BE2C (cell line): ENCODE data around the gene TNS2.

ENCODE experiments used
- DNase-seq: peaks from one replicate; pipeline ENCODE4 v3.0.0-alpha.2; 2020
- H3K27me3 ChIP-seq: fragments of 250-450 bp; sonication (Bioruptor Pico); 2 replicates; pipeline ENCODE4 v1.5.1; 2020; ENCODE audit warnings: mild to moderate bottlenecking
- H3K36me3 ChIP-seq: fragments of 250-450 bp; sonication (Bioruptor Pico); 2 replicates; pipeline ENCODE4 v1.5.1; 2020; ENCODE audit warnings: mild to moderate bottlenecking
- H3K4me1 ChIP-seq: fragments of 250-450 bp; sonication (Bioruptor Pico); 2 replicates; pipeline ENCODE4 v1.5.1; 2020
- H3K4me3 ChIP-seq: 2 replicates; pipeline ENCODE4 v1.5.1; 2011; ENCODE audit warnings: low read depth, low read length
- H3K9me3 ChIP-seq: fragments of 250-450 bp; sonication (Bioruptor Pico); 2 replicates; pipeline ENCODE4 v1.5.1; 2020
- TF ChIP-seq, protein P1 (sequence below): IDR thresholded peaks from 2 replicates; pipeline ENCODE4 v1.5.1; 2012; ENCODE audit warnings: mild to moderate bottlenecking, low read depth, low read length

Gene TNS2

DNA sequence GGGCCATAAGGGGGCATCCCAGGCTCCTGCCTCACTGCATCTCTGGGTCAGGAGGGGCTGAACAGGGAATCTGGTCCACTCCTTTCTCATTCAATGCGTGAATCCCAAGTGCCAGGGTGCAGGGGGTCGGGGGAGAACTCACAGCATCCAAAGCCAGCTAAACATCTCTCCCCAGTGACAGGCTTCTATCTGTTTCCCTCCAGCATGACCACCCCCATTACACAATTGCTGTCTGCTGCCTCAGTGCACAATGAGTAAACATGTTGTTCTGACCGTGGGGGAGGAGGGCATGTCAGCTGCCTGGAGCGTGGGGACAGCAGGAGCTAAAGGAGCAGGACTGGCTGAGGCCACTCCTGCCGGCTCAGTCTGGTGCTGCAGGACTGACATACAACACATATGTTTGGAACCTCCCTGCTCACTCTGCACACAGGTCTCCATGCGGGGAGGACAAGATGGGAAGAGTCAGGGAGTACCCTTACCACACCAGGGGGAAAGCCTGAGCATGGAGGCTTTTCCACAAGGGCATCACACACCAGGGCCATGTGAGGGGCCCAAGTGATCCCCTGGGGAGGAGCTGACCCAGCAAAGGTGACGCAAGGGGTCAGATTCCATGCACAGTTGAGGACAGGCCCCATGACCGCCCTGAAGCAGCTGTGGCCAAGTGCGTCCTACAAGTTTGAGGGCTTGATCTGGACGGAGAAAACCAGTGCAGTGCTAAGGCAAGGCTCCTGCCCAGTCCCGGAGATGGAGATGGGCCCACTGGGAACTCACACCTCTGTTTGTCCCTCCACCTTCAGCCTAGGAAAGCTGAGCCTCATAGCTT, 1.4 kb downstream of the TNS2 start:
- no peaks in the 10 kb centered on the region for H3K9me3 ChIP-seq
- no peaks in the 10 kb centered on the region for H3K27me3 ChIP-seq
- TF ChIP-seq, protein P1, sequence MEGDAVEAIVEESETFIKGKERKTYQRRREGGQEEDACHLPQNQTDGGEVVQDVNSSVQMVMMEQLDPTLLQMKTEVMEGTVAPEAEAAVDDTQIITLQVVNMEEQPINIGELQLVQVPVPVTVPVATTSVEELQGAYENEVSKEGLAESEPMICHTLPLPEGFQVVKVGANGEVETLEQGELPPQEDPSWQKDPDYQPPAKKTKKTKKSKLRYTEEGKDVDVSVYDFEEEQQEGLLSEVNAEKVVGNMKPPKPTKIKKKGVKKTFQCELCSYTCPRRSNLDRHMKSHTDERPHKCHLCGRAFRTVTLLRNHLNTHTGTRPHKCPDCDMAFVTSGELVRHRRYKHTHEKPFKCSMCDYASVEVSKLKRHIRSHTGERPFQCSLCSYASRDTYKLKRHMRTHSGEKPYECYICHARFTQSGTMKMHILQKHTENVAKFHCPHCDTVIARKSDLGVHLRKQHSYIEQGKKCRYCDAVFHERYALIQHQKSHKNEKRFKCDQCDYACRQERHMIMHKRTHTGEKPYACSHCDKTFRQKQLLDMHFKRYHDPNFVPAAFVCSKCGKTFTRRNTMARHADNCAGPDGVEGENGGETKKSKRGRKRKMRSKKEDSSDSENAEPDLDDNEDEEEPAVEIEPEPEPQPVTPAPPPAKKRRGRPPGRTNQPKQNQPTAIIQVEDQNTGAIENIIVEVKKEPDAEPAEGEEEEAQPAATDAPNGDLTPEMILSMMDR = no peak
- H3K36me3 ChIP-seq = no peaks in the 10 kb centered on the region
- H3K4me1 ChIP-seq = peaks cover 35% of the 10 kb centered on the region
- DNase-seq = no peak
- no peak overlapping the region for H3K4me3 ChIP-seq

DNA sequence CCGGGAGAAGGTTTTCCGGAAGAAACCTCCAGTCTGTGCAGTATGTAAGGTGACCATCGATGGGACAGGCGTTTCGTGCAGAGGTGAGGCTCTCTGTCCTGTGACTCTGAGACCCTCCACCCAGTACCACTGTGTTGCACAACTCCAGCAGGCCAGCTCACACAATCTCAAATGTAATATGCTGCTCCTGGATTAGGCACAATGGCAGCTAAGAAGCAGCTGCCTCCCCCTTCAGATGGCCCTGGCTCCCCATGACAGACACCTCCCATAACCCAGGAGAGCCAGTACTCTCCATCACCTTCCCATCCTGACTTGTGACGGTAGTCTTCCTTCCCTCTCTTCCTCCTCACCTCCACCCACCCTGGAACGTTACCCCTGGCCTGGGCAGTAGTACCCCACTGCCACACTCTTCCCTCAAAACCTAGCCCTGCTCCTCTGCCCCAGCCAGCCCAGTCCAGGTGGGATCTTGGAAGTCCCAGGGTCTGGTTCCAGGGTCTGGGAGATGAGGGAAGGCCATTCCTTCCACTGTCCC, 2.1 kb downstream of the TNS2 start:
- Histone ChIP-seq H3K4me1 (peaks cover 35% of the 10 kb centered on the region), H3K36me3 (no peaks in the 10 kb centered on the region), H3K27me3 (no peaks in the 10 kb centered on the region), H3K9me3 (no peaks in the 10 kb centered on the region), H3K4me3 (no peak overlapping the region)
- TF ChIP-seq, protein P1 = no peak
- DNase-seq = no peak

DNA sequence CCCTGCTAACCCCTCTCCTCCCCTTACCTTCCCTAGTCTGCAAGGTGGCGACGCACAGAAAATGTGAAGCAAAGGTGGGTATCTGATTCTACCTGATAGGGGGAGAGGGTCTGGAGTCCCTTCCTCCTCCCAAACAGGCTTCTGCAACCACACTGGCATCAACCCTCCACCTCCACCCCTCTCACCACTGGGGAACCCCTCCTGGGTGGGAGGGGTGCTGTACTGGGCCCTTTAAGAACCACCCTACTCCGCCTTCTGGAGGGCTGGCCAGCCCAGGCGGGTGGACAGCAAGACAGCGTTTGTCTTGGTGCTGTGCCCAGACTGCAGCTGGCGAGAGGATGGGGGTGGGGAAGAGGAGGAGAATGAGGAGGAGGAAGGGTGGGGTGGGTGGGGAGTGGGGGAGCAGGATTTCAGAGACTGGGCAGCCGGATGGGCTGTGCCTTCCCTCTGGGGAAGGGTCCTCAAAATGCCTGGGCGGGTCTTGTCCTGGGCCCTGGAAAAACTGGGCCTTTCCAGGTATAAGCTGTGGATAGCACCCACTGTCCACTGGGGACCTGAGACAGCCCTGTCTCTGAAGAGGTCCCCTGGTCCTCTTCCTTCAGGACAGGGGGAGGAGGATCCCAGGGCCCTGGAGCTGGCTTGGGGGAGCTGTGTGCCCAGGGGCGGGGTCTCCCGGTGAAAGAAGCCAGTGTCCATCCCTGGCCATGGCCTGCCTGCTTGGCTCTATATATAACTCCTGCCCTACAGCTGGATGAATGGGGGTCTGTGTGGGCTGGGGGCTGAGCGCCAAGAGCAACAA, 2.8 kb downstream of the TNS2 start:
- Histone ChIP-seq H3K9me3 (no peaks in the 10 kb centered on the region), H3K4me3 (no peak overlapping the region), H3K27me3 (no peaks in the 10 kb centered on the region), H3K36me3 (no peaks in the 10 kb centered on the region), H3K4me1 (peaks cover 35% of the 10 kb centered on the region)
- no peak for DNase-seq
- TF ChIP-seq, protein P1 = no peak

DNA sequence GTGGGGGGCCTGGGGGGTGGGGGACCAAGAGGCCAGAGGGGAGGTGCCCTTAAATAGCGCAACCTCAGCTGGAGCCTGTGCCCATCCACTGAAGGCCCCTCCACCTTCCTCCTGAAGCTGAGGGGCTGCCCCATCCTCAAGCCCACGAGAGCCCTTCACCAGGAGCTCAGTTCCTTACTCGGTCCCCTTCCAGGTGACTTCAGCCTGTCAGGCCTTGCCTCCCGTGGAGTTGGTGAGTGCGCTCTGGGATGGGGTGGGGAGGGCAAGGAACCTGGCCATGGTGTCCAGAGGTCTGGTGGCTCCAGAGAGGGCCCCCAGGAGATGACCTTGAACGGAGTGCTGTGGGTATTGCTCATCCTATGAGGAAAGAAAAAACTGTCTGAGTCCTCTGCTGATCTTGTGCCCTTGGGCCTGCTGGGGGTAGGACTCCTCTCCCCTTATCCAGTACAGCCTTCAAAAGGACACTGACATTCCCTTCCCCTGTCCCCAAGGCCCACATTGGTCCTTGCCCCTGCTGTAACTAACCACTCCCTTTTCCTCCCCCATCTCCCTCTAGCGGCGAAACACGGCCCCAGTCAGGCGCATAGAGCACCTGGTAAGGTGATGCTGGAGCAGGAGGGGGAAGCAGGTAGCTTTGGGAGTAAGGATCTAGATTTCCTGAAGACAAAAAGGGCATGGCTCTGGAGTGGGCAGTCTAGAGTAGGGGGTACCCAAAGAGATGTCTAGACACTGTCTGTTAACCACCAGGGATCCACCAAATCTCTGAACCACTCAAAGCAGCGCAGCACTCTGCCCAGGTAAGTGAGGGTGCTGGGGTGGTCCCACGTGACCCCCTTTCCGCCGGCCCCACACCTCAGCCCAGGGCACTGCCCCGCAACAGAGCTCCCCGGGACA, 3.6 kb downstream of the TNS2 start:
- peaks cover 27% of the 10 kb centered on the region for H3K4me1 ChIP-seq
- no peaks in the 10 kb centered on the region for H3K27me3 ChIP-seq
- no peaks in the 10 kb centered on the region for H3K36me3 ChIP-seq
- TF ChIP-seq, protein P1 = peak; percentile 62
- no peaks in the 10 kb centered on the region for H3K9me3 ChIP-seq
- DNase-seq = no peak
- H3K4me3 ChIP-seq = peak overlapping the region; percentile 80

DNA sequence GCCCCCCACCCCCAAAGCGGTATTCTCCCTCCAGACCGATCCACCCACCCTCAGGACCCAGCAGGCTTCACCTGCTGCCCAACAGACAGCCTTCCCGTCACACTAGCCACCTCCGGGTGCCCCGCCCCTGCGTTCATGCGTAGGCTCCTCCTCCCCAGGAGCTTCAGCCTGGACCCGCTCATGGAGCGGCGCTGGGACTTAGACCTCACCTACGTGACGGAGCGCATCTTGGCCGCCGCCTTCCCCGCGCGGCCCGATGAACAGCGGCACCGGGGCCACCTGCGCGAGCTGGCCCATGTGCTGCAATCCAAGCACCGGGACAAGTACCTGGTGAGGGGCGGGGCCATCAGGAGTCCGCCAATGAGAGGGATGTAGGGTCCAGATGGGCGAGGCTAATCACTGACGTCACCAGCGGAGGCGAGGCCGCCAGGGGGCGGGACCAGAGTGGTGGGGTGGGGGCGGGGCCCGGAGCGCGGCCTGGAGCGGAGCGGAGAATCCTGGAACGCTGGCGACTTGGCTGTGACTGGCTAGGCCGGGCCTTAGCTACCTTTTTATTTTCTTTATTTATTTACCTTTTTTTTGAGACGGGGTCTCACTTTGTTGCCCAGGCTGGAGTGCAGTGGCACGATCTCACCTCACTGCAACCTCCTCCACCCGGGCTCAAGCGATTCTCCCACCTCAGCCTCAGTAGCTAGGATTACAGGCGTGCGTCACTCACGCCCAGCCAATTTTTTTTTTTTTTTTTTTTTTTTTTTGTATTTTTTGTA, 4.4 kb downstream of the TNS2 start:
- TF ChIP-seq, protein P1 = no peak
- peak; percentile 95 for DNase-seq
- Histone ChIP-seq H3K4me1 (peaks cover 19% of the 10 kb centered on the region), H3K27me3 (no peaks in the 10 kb centered on the region), H3K4me3 (peak overlapping the region; percentile 80), H3K36me3 (no peaks in the 10 kb centered on the region), H3K9me3 (no peaks in the 10 kb centered on the region)
